ENCODE measurements around the gene CASZ1. TPM values are rescaled to one million over a fixed set of nuclear protein-coding genes. Genes with fewer than 3 reads are reported as not detected.

Gene CASZ1
- total RNA-seq, 2 experiments from 2014 or later = 2.9 to 4.1 TPM

GRCh38 chr1:10693152-10693496 is 103.3 kb downstream of the CASZ1 start:
- H3K4me1 Mint-ChIP-seq (ENCODE audit: low read depth) = peaks cover 42% of the 10 kb centered on the region
- H3K4me3 Mint-ChIP-seq = peak overlapping the region; percentile 78
- no peak for ATAC-seq
- H3K27ac Mint-ChIP-seq = peak overlapping the region; percentile 68
- intact Hi-C loops (cut with micrococcal nuclease) = loop anchor here (5.0 to 10.0 kb wide), 3 partner anchors 102 to 252 kb away; partner anchors contain the start of gene CASZ1
- ChIA-PET POLR2A (no interaction called here), CTCF (interaction anchor here (0.6 to 1.1 kb wide), 6 partner anchors 14 to 249 kb away, joined by 3 to 5 read pairs (median 4); no protein-coding TSS in a partner anchor)
- no peaks in the 10 kb centered on the region for H3K9me3 Mint-ChIP-seq
- no peaks in the 10 kb centered on the region for H3K36me3 Mint-ChIP-seq (ENCODE audit: low read depth)
- TF ChIP-seq CTCF (IDR thresholded peaks at IDR 0.05) = no peak
- DNase-seq = no peak
- peaks cover 4% of the 10 kb centered on the region for H3K27me3 Mint-ChIP-seq

DNA sequence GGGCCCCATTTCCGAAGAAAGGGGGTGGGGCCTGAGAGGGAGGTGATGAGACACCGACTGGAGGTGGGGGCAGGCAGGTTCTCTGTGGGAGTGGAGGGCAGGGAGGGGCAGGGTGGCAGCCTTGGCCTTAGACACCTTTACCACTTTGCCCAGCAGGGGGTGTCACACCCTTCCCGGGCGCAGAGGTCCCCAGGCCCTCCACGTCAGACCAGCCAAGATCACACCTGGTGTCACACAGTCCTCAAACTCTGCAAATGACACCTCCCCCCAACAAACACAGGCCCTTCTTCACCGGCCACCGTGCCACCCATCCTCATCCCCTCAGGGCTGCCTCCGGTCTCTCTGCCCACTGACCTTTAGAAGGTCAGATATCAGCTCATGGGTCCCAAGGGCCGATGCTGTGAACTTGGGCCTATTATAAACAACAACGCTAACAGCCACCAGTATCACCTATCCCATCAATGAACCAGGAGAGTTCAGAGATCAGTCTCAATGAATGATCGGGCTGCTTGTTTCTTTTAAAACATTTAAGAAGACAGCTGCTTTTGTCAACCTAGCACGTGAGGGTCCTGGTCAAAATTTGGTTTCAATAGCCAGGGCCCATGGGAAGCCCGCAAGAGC is 103.9 kb downstream of the CASZ1 start:
- Mint-ChIP-seq H3K9me3 (no peaks in the 10 kb centered on the region), H3K27me3 (peaks cover 4% of the 10 kb centered on the region), H3K27ac (no peak overlapping the region), H3K36me3 (ENCODE audit: low read depth) (no peaks in the 10 kb centered on the region), H3K4me3 (peak overlapping the region; percentile 78), H3K4me1 (ENCODE audit: low read depth) (peaks cover 40% of the 10 kb centered on the region)
- TF ChIP-seq CTCF (IDR thresholded peaks at IDR 0.05) = peak; percentile 68
- ChIA-PET POLR2A (no interaction called here), CTCF (interaction anchor here (0.6 to 1.1 kb wide), 9 partner anchors 15 to 250 kb away, joined by 3 to 5 read pairs (median 3); no protein-coding TSS in a partner anchor)
- ATAC-seq (peak; percentile 70), DNase-seq (peak; percentile 87)
- intact Hi-C loops (cut with micrococcal nuclease) = loop anchor here (5.0 to 10.0 kb wide), 3 partner anchors 102 to 252 kb away; partner anchors contain the start of gene CASZ1

DNA sequence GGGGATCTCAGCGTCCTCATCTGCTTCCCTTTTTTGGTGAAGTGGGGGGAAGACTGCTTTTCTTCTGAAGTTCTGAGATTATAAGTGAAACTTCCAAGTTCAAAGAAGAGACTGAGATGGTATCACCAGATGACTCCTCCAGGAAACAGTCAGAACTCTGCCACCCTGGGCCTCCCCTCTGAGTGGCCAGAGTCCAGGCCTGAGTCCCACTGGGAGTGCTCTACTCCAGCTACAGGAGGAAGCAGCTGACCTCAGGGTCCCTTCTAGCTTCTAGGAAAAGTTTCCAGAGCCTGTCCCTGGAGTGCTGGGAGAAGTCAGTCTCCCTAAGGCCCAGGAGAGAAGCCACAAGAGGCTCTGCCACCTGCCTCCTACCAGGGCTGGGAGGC is 104.7 kb downstream of the CASZ1 start:
- intact Hi-C loops (cut with micrococcal nuclease) = loop anchor here (5.0 to 10.0 kb wide), 3 partner anchors 103 to 253 kb away; partner anchors contain the start of gene CASZ1
- Mint-ChIP-seq H3K4me1 (ENCODE audit: low read depth) (peaks cover 32% of the 10 kb centered on the region), H3K36me3 (ENCODE audit: low read depth) (no peaks in the 10 kb centered on the region), H3K9me3 (no peaks in the 10 kb centered on the region), H3K4me3 (no peak overlapping the region), H3K27ac (no peak overlapping the region), H3K27me3 (peaks cover 4% of the 10 kb centered on the region)
- ChIA-PET CTCF (interaction anchor here (0.9 to 1.1 kb wide), 5 partner anchors 174 to 215 kb away, joined by 3 to 4 read pairs (median 3); no protein-coding TSS in a partner anchor), POLR2A (no interaction called here)
- TF ChIP-seq CTCF (IDR thresholded peaks at IDR 0.05) = no peak
- ATAC-seq (peak; percentile 22), DNase-seq (peak; percentile 37)

DNA sequence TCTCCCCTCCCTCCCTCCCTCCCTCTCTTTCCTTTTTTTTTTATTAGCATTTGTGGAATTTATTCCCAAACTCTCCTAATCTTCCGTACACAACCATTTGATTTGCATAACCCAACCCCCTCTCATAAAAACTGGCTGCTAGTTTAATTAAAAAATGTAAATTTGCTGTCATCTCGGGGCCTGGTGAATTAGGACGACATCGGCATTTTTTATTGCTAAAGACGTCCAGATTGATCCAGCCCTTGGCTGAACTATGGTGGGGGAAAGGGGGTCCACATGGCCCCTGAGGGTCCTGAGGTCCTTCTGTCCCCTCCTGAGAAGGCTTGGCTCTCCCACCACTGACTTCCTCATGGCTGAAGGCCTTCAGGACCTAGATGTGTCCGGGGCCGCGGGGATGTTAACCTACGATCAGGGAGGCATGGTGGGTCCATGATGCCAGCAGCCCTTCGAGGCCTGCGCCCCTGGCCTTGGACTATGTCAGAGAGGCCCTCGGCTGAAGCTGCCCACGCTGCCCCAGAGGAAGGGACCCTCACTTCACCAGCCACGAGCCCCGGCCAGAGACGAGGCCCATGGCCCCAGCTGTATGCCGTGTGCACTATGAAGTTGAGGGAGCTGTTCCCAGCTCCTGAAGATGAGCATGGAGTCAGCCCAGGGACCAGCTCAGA is 105.2 kb downstream of the CASZ1 start:
- TF ChIP-seq CTCF (IDR thresholded peaks at IDR 0.05) = no peak
- Mint-ChIP-seq H3K27ac (no peak overlapping the region), H3K27me3 (peaks cover 4% of the 10 kb centered on the region), H3K4me1 (ENCODE audit: low read depth) (peaks cover 29% of the 10 kb centered on the region), H3K36me3 (ENCODE audit: low read depth) (no peaks in the 10 kb centered on the region), H3K4me3 (no peak overlapping the region), H3K9me3 (no peaks in the 10 kb centered on the region)
- ChIA-PET POLR2A (no interaction called here), CTCF (interaction anchor here (0.9 to 1.1 kb wide), 4 partner anchors 174 to 215 kb away, joined by 3 to 4 read pairs (median 3); no protein-coding TSS in a partner anchor)
- intact Hi-C loops (cut with micrococcal nuclease) = loop anchor here (5.0 to 10.0 kb wide), 3 partner anchors 104 to 254 kb away; partner anchors contain the start of gene CASZ1
- ATAC-seq = no peak
- DNase-seq = no peak

DNA sequence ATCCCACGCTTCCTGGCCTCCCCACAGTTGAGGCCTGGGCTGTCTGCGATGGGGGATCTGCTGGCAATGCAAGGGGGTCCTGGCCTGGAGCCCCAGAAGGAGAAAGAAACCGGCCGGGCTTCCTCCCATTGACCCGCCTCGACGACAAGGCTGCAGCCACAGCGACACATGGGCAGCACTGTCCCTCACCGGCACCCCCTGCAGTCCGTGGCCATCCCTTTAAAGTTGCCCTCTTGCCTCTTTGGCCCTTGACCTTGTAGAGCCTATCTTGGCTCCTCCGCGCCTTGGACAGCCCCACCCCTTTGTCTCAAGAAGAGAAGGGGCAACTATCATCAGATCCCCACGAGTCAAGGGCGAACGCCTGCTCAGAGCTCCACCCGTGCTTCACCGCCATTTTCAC is 106.0 kb downstream of the CASZ1 start:
- Mint-ChIP-seq H3K4me3 (no peak overlapping the region), H3K27me3 (peaks cover under 1% of the 10 kb centered on the region), H3K9me3 (no peaks in the 10 kb centered on the region), H3K4me1 (ENCODE audit: low read depth) (peaks cover 27% of the 10 kb centered on the region), H3K27ac (no peak overlapping the region), H3K36me3 (ENCODE audit: low read depth) (no peaks in the 10 kb centered on the region)
- ChIA-PET CTCF (interaction anchor here (1.1 kb wide), 2 partner anchors 175 to 216 kb away, joined by 3 read pairs; no protein-coding TSS in a partner anchor), POLR2A (no interaction called here)
- DNase-seq (no peak), ATAC-seq (no peak)
- TF ChIP-seq CTCF (IDR thresholded peaks at IDR 0.05) = no peak
- intact Hi-C loops (cut with micrococcal nuclease) = loop anchor here (5.0 to 10.0 kb wide), 3 partner anchors 104 to 254 kb away; partner anchors contain the start of gene CASZ1
